Ovary (tissue), 9 donors: ENCODE results near the gene POU6F2. TPM values are rescaled to one million over a fixed set of nuclear protein-coding genes. Genes with fewer than 3 reads are reported as not detected.

Experiments used
- DNase-seq, 5 donors: peaks; one replicate each; pipeline ENCODE4 v3.0.0-alpha.2; 2019 to 2020
- H3K27ac ChIP-seq, 2 donors: fragments of 200-600 bp; one replicate each; pipeline versions ENCODE4 v1.5.1 to v1.8.0; 2019 to 2022
- H3K27me3 ChIP-seq: fragments of 200-600 bp; one replicate; pipeline ENCODE4 v1.8.0; 2022
- H3K36me3 ChIP-seq: fragments of 200-600 bp; sonication (generic); one replicate; pipeline ENCODE4 v1.5.1; 2019
- H3K4me1 ChIP-seq: one replicate; pipeline ENCODE4 v1.8.1; 2013; ENCODE audit warnings: mild to moderate bottlenecking, moderate library complexity; ENCODE audit not compliant: insufficient read depth
- H3K4me3 ChIP-seq: fragments of 200-600 bp; sonication (generic); one replicate; pipeline ENCODE4 v1.5.1; 2017
- H3K9me3 ChIP-seq, 2 donors: fragments of 200-600 bp in 1 of 2; sonication (generic) in 1 of 2; one replicate each; pipeline versions ENCODE4 v1.5.1 to v1.8.1; 2013 to 2019; ENCODE audit warnings: mild to moderate bottlenecking in 1 of 2, moderate library complexity in 1 of 2
- EP300 ChIP-seq: sonication (generic); formaldehyde crosslinking; IDR thresholded peaks from one replicate; pipeline ENCODE4 v1.6.1; 2017; ENCODE audit warnings: antibody characterized with exemption
- POLR2A ChIP-seq: fragments of 450-650 bp; IDR thresholded peaks from one replicate; pipeline ENCODE4 v1.6.1; 2017; ENCODE audit warnings: antibody characterized with exemption, mild to moderate bottlenecking, moderate library complexity
- WGBS, 3 donors: extraction: QIAGEN DNeasy Blood & Tissue Kit in 1 of 3; methylation state at CpG; one replicate each; pipeline versions ENCODE4 v1.1.5 to v1.1.7; 2013 to 2017; 5-methylcytosine and 5-hydroxymethylcytosine counted together
- intact Hi-C, 4 donors: fragments of 100-400 bp; cut with DNase I; formaldehyde crosslinking; loops; one replicate each; pipeline versions ENCODE4 v1.11.0 to v1.15.1; 2022 to 2023
- polyA plus RNA-seq, 2 donors: library from polyadenylated mRNA; stranded (reverse); fragments of 200-250 nt in 1 of 2; fragments of 350-450 nt in 1 of 2; fragmentation: Illumina TruSeq in 1 of 2; extraction: RNeasy Lipid Tissue Mini Kit (QIAGEN cat#74804) in 1 of 2; gene quantifications; one replicate each; pipeline ENCODE4 v1.2.3, GENCODE V29; 2013 to 2014
- total RNA-seq, 7 donors: library from RNA; depleted of rRNA in 2 of 7; stranded (reverse); fragments of >200 nt in 2 of 7; fragmentation: NEBNext Ultra II Directional in 3 of 7; extraction: Animal tissue kit (Norgen Biotek cat#: 25700) in 3 of 7; gene quantifications; one replicate each; pipeline versions ENCODE4 v1.1.0 to v1.2.4, GENCODE V29; 2016 to 2023
- TF ChIP-seq, protein P1 (sequence below), 3 donors: fragments of 450-650 bp in 2 of 3; fragments of 200-600 bp in 1 of 3; IDR thresholded peaks; one replicate each; pipeline versions ENCODE4 v1.5.1 to v1.8.0; 2016 to 2022; ENCODE audit warnings: antibody characterized with exemption in 3 of 3, mild to moderate bottlenecking in 1 of 3
- donor health status: DM: no; HTN: no; CAD: no; lungs with moderate emphysema.
- donor health status: DM: no; HTN: no; CAD: no.
- donor health status: Bipolar disorder and iron deficiency.
- donor health status: DM: yes; HTN: yes; CAD: no.
- donor health status: DM: no; HTN: no; CAD: no.
- donor health status: DM: yes; HTN: yes; CAD: no.

POU6F2 gene
- total and polyA plus RNA-seq, 9 donors, result 0.17 to 2.0 (median 0.61) TPM

DNA sequence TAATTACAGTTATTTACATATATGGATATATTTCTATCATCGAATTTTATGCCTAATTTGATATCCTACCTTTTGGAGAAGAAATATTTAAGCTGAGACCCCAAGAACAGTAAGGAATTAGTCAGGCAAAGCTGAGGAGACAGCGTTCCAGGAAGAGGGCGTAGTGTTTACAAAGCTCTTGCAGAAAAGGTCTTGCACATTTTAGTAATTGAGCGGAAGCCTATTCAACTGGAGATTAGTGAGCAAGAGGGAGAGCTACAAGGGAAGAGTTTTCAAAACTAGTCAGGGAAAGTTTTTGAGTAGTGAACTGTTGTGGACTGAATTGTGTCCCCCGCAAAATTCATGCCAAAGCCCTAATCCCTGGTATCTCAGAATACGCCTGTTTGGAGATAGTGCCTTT, 26.5 kb upstream of the POU6F2 start:
- no peak for DNase-seq
- no peaks in the 10 kb centered on the region for H3K36me3 ChIP-seq
- H3K4me1 ChIP-seq, result no peaks in the 10 kb centered on the region
- 81 to 89% (median 87%) methylated on average over 6 of the region's 6 CpGs for WGBS, 3 donors
- H3K27me3 ChIP-seq, result no peaks in the 10 kb centered on the region
- no peak for TF ChIP-seq EP300
- TF ChIP-seq, protein P1, sequence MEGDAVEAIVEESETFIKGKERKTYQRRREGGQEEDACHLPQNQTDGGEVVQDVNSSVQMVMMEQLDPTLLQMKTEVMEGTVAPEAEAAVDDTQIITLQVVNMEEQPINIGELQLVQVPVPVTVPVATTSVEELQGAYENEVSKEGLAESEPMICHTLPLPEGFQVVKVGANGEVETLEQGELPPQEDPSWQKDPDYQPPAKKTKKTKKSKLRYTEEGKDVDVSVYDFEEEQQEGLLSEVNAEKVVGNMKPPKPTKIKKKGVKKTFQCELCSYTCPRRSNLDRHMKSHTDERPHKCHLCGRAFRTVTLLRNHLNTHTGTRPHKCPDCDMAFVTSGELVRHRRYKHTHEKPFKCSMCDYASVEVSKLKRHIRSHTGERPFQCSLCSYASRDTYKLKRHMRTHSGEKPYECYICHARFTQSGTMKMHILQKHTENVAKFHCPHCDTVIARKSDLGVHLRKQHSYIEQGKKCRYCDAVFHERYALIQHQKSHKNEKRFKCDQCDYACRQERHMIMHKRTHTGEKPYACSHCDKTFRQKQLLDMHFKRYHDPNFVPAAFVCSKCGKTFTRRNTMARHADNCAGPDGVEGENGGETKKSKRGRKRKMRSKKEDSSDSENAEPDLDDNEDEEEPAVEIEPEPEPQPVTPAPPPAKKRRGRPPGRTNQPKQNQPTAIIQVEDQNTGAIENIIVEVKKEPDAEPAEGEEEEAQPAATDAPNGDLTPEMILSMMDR (IDR thresholded peaks at IDR 0.05), result no peak
- no peak for TF ChIP-seq POLR2A
- H3K4me3 ChIP-seq, result no peak overlapping the region
- intact Hi-C loops, result loop anchor here in 1 of 4 donors (10.0 kb wide), 1 partner anchor 56 kb away; no protein-coding TSS in a partner anchor
- H3K27ac ChIP-seq, result no peak overlapping the region
- H3K9me3 ChIP-seq, result no peaks in the 10 kb centered on the region

DNA sequence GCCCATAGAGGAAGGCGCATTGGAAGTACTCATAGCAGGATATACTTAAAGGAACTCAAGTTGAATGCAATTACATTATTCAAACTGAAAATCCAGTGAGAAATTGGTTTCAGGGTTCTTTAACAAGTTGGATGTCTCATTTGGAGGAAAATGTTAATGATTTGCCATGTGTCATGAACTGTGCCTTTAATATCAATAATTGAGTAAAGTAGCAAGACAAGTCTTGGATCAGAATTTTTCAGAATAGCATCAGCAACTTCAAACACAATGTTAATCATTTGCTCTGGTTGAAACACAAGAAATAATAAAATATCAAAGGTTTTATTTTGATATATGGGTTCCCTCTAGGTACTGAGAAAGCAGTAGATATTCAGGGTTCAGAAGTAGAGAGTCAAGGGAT, 24.5 kb upstream of the POU6F2 start:
- Histone ChIP-seq H3K9me3 (no peaks in the 10 kb centered on the region), H3K27me3 (no peaks in the 10 kb centered on the region), H3K4me3 (no peak overlapping the region), H3K4me1 (no peaks in the 10 kb centered on the region), H3K27ac (no peak overlapping the region), H3K36me3 (no peaks in the 10 kb centered on the region)
- WGBS, 3 donors, result 97 to 100% (median 98%) methylated on average over 1 of the region's 1 CpG
- intact Hi-C loops, result loop anchor here in 1 of 4 donors (10.0 kb wide), 1 partner anchor 58 kb away; no protein-coding TSS in a partner anchor
- no peak for DNase-seq
- TF ChIP-seq, protein P1 (IDR thresholded peaks at IDR 0.05), result no peak
- TF ChIP-seq POLR2A (no peak), EP300 (no peak)

DNA sequence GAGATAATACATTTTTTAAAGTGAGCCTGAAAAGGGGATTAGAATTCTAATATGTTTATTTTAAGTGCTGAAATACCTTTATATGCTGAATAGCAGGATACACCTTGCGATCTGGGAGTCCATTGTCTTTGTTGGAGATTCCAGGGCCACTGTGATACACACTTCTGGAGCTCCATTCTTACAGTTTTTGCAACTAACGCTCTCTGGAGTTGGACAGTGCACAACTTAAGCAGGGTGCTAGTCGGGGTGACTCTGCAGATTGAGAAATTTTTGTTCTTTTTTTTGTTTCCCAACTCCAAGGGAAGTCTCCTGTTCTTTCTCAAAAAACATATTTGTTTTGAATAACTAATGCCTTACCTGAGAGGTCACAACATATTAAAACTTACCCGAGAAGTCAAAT, 23.7 kb upstream of the POU6F2 start:
- Histone ChIP-seq H3K4me1 (no peaks in the 10 kb centered on the region), H3K4me3 (no peak overlapping the region), H3K9me3 (no peaks in the 10 kb centered on the region), H3K27ac (no peak overlapping the region), H3K36me3 (no peaks in the 10 kb centered on the region), H3K27me3 (no peaks in the 10 kb centered on the region)
- intact Hi-C loops, result loop anchor here in 1 of 4 donors (10.0 kb wide), 1 partner anchor 59 kb away; no protein-coding TSS in a partner anchor
- WGBS, 3 donors, result 74 to 84% (median 74%) methylated on average over 4 of the region's 4 CpGs
- no peak for TF ChIP-seq EP300
- DNase-seq, result no peak

DNA sequence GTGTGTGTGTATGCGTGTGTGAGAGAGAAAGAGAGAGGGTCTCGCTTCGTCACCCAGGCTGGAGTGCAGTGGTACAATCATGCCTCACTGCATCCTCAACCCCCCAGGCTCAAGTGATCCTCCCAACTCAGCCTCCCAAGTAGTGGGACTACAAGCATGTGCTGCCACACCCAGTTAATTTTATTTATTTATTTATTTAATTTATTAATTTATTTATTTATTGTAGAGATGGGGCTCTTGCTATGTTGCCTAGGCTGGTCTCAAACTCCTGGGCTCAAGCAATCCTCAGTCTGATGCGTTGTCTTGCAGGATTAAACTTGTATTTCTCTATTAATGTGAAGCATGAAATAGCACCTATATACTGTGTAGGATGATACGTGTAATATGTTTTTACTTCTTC, 21.8 kb upstream of the POU6F2 start:
- intact Hi-C loops, result loop anchor here in 1 of 4 donors (10.0 kb wide), 1 partner anchor 61 kb away; no protein-coding TSS in a partner anchor
- WGBS, 3 donors, result 74 to 77% (median 76%) methylated on average over 5 of the region's 5 CpGs

DNA sequence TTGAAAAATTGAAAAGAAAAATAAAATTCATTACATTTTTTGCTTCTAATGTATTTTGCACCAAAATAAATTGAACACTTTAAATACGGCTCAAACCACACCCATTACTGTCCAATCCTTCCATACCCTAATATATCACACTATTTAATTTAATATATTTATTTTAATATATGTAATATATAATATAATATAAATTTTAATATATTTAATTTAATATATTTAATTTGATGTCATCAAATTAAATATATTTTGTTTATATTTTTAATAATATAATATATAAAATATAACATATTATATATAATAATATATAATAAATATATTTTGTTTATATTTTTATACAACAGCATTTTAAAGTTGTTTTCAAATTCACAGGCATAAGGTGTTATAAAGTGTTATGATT, 15.7 kb upstream of the POU6F2 start:
- H3K27ac ChIP-seq, result no peak overlapping the region
- no peaks in the 10 kb centered on the region for H3K4me1 ChIP-seq
- no peak overlapping the region for H3K4me3 ChIP-seq
- no peaks in the 10 kb centered on the region for H3K9me3 ChIP-seq
- intact Hi-C loops, result no loop called here
- no peak for TF ChIP-seq POLR2A
- TF ChIP-seq EP300, result no peak
- TF ChIP-seq, protein P1 (IDR thresholded peaks at IDR 0.05), result no peak
- DNase-seq, result no peak
- WGBS, 3 donors, result 83 to 91% (median 88%) methylated on average over 1 of the region's 1 CpG
- no peaks in the 10 kb centered on the region for H3K27me3 ChIP-seq
- no peaks in the 10 kb centered on the region for H3K36me3 ChIP-seq

More for the DNA sequence above, 21.8 kb upstream of the POU6F2 start:
- TF ChIP-seq POLR2A, result no peak
- TF ChIP-seq, protein P1 (IDR thresholded peaks at IDR 0.05), result no peak
- no peak for TF ChIP-seq EP300
- Histone ChIP-seq H3K27ac (no peak overlapping the region), H3K36me3 (no peaks in the 10 kb centered on the region), H3K9me3 (no peaks in the 10 kb centered on the region), H3K4me1 (no peaks in the 10 kb centered on the region), H3K27me3 (no peaks in the 10 kb centered on the region), H3K4me3 (no peak overlapping the region)
- no peak for DNase-seq
